Prostate gland (tissue), 2 donors: ENCODE results near the gene ARAF. TPM values are rescaled to one million over a fixed set of nuclear protein-coding genes. Genes with fewer than 3 reads are reported as not detected.

ENCODE experiments used
- DNase-seq: peaks from one replicate; pipeline ENCODE4 v3.0.0-alpha.2; 2019; ENCODE audit warnings: low spot score
- H3K27ac ChIP-seq, 2 donors: fragments of 200-600 bp; sonication (generic); 2 replicates each; pipeline ENCODE4 v1.5.1; 2017 to 2019
- H3K27me3 ChIP-seq: fragments of 200-600 bp; sonication (generic); replicated peaks from 2 replicates; pipeline ENCODE4 v1.5.1; 2019; ENCODE audit not compliant: insufficient read depth
- H3K36me3 ChIP-seq, 2 donors: fragments of 200-600 bp; sonication (generic); 1 replicate in 1 of 2; 2 replicates in 1 of 2; pipeline versions ENCODE4 v1.5.1 to v1.8.1; 2017 to 2019
- H3K4me1 ChIP-seq: fragments of 200-600 bp; sonication (generic); replicated peaks from 2 replicates; pipeline ENCODE4 v1.5.1; 2019
- H3K4me3 ChIP-seq, 2 donors: fragments of 200-600 bp; sonication (generic); 2 replicates each; pipeline ENCODE4 v1.5.1; 2017 to 2019
- H3K9me3 ChIP-seq: fragments of 200-600 bp; sonication (generic); 2 replicates; pipeline ENCODE4 v1.5.1; 2017
- POLR2A ChIP-seq: fragments of 450-650 bp; IDR thresholded peaks from one replicate; pipeline ENCODE4 v1.6.1; 2016; ENCODE audit warnings: antibody characterized with exemption, mild to moderate bottlenecking
- POLR2AphosphoS5 ChIP-seq: sonication (generic); formaldehyde crosslinking; IDR thresholded peaks from one replicate; pipeline ENCODE4 v1.6.1; 2017; ENCODE audit warnings: antibody characterized with exemption
- WGBS: methylation state at CpG from one replicate; pipeline ENCODE4 v1.1.5; 2018; 5-methylcytosine and 5-hydroxymethylcytosine counted together
- intact Hi-C: fragments of 100-400 bp; cut with DNase I; formaldehyde crosslinking; loops from one replicate; pipeline ENCODE4 v1.14.2; 2022
- total RNA-seq, 2 donors: library from RNA; depleted of rRNA; stranded (reverse); fragments of >200 nt; gene quantifications; one replicate each; pipeline ENCODE4 v1.1.0, GENCODE V29; 2016
- TF ChIP-seq, protein P1 (sequence below), 4 experiments: fragments of 200-600 bp in 2 of 4; fragments of 450-650 bp in 2 of 4; sonication (generic) in 2 of 4; IDR thresholded peaks; 1 replicate in 3 of 4; 2 replicates in 1 of 4; pipeline ENCODE4 v1.5.1; 2016 to 2019; ENCODE audit warnings: antibody characterized with exemption in 4 of 4, mild to moderate bottlenecking in 2 of 4, moderate library complexity in 2 of 4

Gene ARAF
- total RNA-seq, 2 donors from 2014 or later, result 55.4 to 69.3 TPM

DNA sequence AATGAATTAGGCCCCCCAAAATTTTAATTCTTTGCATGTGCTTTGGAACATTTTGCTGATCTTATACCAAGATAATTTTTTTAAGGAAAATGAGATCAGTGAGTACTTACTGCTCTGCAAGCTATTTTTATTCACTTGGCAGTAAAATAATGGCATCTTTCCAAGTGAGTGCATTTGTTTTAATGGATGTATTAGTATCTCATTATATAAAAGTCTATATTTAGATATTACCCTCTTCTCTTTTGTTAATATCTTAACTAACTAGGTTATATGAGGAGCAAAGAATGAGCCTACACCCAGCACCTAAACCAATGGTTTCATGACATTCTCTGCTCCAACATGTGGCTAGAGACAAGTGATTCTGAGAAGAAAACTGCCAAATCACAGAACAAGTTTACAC, 21.1 kb upstream of the ARAF start:
- TF ChIP-seq POLR2AphosphoS5 (no peak), POLR2A (no peak)
- Histone ChIP-seq H3K36me3 (no peaks in the 10 kb centered on the region), H3K4me1 (no peaks in the 10 kb centered on the region), H3K4me3 (no peak overlapping the region), H3K27me3 (no peaks in the 10 kb centered on the region), H3K27ac (peak overlapping the region; percentile 77 to 79), H3K9me3 (no peaks in the 10 kb centered on the region)
- intact Hi-C loops, result loop anchor here (2.0 to 5.0 kb wide), 2 partner anchors 17 to 112 kb away; partner anchors contain the start of gene ELK1
- no peak for DNase-seq

DNA sequence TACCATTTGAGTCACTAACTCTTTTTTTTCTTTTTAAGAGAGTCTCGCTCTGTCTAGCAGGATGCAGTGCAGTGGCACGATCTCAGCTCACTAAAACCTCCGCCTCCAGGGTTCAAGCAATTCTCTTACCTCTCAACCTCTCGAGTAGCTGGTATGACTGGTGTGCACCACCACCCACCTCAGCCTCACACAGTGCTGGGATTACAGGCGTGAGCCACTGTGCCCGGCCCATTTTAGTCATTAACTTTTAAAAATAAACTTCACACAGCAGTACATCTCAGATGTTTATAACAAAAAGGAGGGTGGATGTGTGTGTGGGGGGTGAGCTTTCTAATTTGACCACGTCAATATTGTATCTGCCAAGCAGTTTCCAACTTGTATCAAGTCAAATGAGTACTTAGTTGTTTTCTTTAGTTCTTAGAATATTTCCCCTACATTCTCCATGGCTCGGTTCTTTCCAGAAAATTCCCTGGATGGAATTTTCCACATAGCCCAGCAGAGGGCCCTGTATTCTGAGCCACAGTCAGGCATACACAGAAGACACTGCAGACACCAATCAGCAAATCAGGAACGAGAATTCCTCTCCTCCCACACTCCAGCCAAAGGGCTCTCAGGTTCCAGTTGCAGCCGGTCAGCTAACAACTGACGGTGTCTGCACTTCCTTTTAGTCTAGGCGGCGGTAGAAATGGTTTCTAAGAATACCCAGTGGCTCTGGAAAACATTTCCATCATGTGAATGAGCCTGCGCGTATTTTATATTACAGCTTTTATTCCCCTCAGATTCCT, 20.1 kb upstream of the ARAF start:
- TF ChIP-seq, protein P1, sequence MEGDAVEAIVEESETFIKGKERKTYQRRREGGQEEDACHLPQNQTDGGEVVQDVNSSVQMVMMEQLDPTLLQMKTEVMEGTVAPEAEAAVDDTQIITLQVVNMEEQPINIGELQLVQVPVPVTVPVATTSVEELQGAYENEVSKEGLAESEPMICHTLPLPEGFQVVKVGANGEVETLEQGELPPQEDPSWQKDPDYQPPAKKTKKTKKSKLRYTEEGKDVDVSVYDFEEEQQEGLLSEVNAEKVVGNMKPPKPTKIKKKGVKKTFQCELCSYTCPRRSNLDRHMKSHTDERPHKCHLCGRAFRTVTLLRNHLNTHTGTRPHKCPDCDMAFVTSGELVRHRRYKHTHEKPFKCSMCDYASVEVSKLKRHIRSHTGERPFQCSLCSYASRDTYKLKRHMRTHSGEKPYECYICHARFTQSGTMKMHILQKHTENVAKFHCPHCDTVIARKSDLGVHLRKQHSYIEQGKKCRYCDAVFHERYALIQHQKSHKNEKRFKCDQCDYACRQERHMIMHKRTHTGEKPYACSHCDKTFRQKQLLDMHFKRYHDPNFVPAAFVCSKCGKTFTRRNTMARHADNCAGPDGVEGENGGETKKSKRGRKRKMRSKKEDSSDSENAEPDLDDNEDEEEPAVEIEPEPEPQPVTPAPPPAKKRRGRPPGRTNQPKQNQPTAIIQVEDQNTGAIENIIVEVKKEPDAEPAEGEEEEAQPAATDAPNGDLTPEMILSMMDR (IDR thresholded peaks at IDR 0.05), result peak; percentile 12 to 78 (median 62)
- TF ChIP-seq POLR2AphosphoS5, result peak; percentile 88
- peak; percentile 37 for TF ChIP-seq POLR2A
- no peaks in the 10 kb centered on the region for H3K36me3 ChIP-seq
- DNase-seq, result peak; percentile 78
- peak overlapping the region; percentile 77 to 79 for H3K27ac ChIP-seq
- no peaks in the 10 kb centered on the region for H3K27me3 ChIP-seq
- H3K4me1 ChIP-seq, result no peaks in the 10 kb centered on the region
- H3K4me3 ChIP-seq, result no peak overlapping the region
- WGBS, result 20% methylated on average over 15 of the region's 15 CpGs
- intact Hi-C loops, result loop anchor here (2.0 to 5.0 kb wide), 2 partner anchors 16 to 111 kb away; partner anchors contain the start of gene ELK1
- no peaks in the 10 kb centered on the region for H3K9me3 ChIP-seq

DNA sequence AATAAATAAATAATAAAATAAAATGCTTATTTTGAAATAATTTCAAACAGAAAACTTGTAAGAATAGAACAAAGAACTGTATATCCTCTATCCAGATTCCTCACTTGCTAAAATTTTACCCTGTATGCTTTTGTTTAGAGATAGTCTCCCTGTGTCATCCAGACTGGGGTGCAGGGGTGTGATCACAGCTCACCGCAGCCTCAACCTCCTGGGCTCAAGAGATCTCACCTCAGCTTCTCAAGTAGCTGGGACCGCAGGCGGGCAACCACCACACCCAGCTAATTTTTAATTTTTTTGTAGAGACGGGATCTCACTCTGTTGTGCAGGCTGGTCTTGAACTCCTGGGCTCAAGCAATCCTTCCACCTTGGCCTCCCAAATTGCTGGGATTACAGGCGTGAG, 17.5 kb upstream of the ARAF start:
- H3K27ac ChIP-seq, result no peak overlapping the region
- H3K4me3 ChIP-seq, result no peak overlapping the region
- no peaks in the 10 kb centered on the region for H3K4me1 ChIP-seq
- intact Hi-C loops, result loop anchor here (5.0 kb wide), 1 partner anchor 109 kb away; the partner anchor contains the start of gene ELK1
- H3K36me3 ChIP-seq, result no peaks in the 10 kb centered on the region
- DNase-seq, result no peak
- TF ChIP-seq POLR2AphosphoS5 (no peak), POLR2A (no peak)
- TF ChIP-seq, protein P1 (IDR thresholded peaks at IDR 0.05), result no peak
- H3K9me3 ChIP-seq, result no peaks in the 10 kb centered on the region
- no peaks in the 10 kb centered on the region for H3K27me3 ChIP-seq
- WGBS, result 96% methylated on average over 5 of the region's 5 CpGs

DNA sequence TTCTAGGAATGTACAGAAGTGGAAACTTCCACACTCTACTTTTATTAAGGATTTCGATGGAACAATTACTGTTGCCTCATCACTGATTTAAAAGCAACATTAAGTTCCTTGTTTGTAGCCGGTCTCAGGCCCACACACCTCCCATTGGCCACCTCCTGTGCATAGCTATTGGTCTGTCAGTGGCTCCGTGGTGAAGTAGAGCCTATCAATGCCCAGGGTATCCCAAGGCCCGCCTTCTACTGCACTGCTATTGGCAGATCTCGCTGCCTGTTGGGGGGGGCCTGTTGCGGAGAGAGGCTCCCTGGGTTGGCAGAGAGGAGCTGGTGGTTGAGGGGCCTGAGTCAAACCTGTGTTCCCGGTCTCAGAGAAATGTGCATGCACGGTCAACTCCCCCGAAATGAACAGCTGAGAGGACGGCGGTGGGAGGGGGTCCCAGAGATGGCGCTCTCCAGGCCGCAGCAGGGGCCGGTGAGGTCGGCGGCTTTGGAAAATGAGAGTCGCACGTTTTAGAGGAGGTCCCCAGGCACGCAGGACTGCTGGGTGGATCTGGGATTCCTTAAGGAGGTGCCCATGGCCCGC, 4.9 kb upstream of the ARAF start:
- intact Hi-C loops, result loop anchor here (2.0 kb wide), 1 partner anchor 15 kb away; no protein-coding TSS in a partner anchor
- 1% methylated on average over 20 of the region's 20 CpGs for WGBS
- no peaks in the 10 kb centered on the region for H3K4me1 ChIP-seq

DNA sequence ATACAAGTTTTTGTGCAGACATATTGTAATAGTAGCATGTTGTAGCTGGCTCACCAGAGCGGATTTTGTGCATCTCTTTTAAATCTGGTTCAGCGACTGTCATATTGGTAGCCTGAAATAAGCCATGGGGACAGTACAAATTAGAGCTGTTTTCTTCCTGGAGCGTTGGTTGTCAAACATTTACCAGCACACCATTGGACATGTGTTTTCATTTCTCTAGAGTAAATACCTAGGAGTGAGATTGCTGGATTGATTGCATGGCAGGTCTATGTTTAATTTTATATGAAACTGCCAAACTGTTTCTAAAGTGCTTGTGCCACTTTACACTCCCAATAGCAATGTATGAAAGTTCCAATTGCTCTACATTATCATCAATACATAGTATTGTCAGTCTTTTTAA, 2.6 kb upstream of the ARAF start:
- no peak for DNase-seq
- H3K27me3 ChIP-seq, result no peaks in the 10 kb centered on the region
- no peak overlapping the region for H3K27ac ChIP-seq
- intact Hi-C loops, result no loop called here
- 62% methylated on average over 3 of the region's 3 CpGs for WGBS
- no peaks in the 10 kb centered on the region for H3K9me3 ChIP-seq
- no peaks in the 10 kb centered on the region for H3K36me3 ChIP-seq
- no peaks in the 10 kb centered on the region for H3K4me1 ChIP-seq
- no peak overlapping the region for H3K4me3 ChIP-seq
- TF ChIP-seq POLR2AphosphoS5, result peak; percentile 43
- TF ChIP-seq, protein P1 (IDR thresholded peaks at IDR 0.05), result no peak

More for the DNA sequence above, 4.9 kb upstream of the ARAF start:
- peak overlapping the region; percentile 27 to 31 for H3K4me3 ChIP-seq
- H3K27me3 ChIP-seq, result no peaks in the 10 kb centered on the region
- no peaks in the 10 kb centered on the region for H3K36me3 ChIP-seq
- peak; percentile 87 for DNase-seq
- TF ChIP-seq POLR2AphosphoS5 (peak; percentile 87), POLR2A (peak; percentile 64)
- TF ChIP-seq, protein P1 (IDR thresholded peaks at IDR 0.05), result no peak
- H3K9me3 ChIP-seq, result no peaks in the 10 kb centered on the region
- H3K27ac ChIP-seq, result peak overlapping the region; percentile 83 to 85
